Measurements from ENCODE around the gene NOX3.
"Not testable (repeated sequence)": the region's sequence is repeated elsewhere in the genome, so short reads cannot be mapped to it uniquely, and the experiment has no call there.

The NOX3 gene

GRCh38 chr6:155466539-155466938 is 10.9 kb upstream of the NOX3 start:
- no peak for DNase-seq

DNA sequence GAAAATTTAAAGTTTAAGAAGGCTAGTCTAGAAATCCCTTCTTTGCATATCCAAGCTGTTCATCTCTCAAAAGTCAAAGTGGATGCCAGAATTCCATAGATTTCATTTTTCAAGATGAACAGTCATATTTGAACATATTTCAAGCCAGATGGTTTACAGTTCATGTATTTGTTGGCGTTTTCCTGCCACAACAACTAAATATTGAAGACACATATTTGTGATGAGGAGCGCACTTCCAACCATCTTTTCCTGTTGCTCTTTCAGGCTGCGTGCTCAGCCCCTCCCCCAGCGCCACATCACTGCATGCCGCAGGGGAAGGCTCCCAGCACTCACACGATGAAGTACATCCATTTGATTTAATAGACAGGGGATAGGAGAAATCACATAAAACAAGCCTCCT is 5.9 kb upstream of the NOX3 start:
- DNase-seq, result no peak

DNA sequence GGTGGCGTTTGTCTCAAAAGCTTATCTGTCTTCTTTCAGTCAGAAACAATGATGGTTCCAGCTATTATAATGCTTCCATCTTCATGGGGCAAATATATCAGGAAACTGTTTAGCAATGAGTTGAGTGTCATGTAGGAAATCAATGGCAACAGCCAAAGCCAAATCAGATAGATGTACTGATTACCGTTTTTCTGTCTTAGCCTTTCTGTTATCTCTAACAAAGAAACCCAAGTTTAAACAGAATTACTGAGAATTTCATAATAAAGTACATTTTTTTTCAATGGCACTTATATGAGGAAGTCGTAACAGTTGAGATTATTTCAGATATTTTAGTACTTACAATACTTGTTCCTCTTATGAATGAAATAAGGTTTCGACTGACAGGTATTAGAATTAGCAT is 1.2 kb downstream of the NOX3 start:
- no peak for DNase-seq

- DNase-seq, result no peak
Observed at GRCh38 chr6:155454008-155454407, 1.6 kb downstream of the NOX3 start.

DNA sequence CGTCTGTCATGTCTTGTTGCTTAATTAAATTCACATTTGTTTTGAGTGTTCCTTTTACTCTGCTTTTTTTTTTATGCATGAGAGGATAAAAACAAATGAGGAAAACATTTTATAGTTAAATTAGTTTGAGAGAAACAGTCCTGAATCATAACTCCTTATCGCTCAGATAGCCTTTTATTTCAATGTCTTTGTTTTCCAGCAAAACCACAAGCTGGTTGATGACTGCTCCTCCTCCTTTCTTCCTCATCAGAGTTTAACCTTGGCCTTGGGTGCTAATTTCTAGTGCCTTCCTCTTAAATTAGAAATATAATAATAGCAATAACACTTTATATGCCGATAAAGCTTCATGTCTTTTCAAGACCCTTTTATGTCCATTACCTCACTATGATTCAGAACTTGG is 3.1 kb downstream of the NOX3 start:
- no peak for DNase-seq

GRCh38 chr6:155451530-155451929 is 4.1 kb downstream of the NOX3 start:
- not testable (repeated sequence) for DNase-seq

DNA sequence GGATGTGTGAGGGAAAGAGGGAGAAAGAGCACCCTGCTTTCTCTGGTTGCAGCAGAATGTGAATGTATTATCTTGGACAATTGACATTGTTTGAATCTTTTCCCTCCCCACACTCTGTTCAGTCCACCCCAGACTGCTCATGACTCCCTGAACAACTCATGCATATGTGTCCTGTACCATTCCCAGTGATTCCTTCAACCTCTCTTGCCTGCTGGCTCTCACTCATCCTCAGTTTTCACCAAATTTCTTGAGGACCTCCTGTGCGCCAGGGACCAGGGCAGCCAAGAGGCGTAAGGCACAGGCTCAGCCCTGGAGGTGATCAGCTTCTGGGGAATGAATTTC is 5.4 kb downstream of the NOX3 start:
- no peak for DNase-seq

- no peak for DNase-seq
Observed at GRCh38 chr6:155449450-155450239, 6.0 kb downstream of the NOX3 start.

DNA sequence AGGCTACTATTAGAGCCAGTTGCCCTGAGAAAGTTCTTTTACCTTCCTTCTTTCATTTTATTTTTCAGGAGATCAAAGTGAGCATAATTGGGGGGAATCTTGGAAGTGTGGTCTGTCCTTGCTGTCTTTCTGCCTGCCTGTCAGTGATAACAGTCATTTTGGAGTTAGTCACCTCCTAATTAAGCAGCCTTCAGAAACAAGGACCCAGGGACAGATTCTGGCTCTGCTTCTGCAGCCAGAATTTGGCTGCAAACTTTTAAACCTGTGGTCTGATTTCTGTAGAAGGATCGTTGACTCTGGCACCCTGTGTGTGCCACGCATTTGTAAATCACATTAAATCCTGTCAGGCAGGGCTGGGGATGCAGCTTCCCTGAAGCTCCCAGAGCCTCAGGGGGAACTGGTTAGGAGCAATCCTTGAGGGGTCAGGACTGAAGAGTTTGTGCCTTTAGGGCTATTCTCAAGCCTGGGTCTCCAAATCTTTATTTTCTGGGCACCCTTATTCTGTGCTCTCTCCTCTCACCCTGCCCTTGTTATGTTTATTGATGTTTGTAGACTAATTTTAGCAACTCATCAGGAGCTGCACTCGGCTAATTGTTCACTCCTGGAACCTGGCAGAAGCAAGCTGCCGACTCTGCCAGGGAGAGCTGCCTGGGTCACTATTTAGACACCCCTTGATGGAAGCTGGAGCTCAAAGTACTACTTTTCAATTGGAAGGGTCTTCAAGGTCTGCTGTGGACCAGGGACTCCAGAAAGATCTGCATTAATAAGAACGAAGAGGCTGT is 6.8 kb downstream of the NOX3 start:
- DNase-seq, result no peak

DNA sequence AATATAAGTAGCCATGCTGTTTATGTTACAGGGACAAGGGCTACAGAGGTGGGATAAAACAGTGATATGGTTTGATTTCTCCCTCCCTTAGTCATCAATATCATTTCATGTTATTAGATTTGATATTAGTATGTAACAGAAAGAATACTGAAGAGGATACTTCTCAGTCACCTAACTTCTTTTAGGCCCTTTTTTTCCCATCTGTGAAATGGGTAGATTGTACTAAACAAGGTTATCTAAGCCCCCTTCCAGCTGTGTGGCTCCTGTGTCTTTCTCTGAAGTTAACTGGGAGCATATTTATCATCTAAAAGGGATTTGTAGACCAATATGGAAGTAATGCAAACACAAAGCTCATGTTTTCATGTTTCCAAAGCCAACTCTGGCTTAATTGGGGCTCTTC is 7.7 kb downstream of the NOX3 start:
- no peak for DNase-seq

DNA sequence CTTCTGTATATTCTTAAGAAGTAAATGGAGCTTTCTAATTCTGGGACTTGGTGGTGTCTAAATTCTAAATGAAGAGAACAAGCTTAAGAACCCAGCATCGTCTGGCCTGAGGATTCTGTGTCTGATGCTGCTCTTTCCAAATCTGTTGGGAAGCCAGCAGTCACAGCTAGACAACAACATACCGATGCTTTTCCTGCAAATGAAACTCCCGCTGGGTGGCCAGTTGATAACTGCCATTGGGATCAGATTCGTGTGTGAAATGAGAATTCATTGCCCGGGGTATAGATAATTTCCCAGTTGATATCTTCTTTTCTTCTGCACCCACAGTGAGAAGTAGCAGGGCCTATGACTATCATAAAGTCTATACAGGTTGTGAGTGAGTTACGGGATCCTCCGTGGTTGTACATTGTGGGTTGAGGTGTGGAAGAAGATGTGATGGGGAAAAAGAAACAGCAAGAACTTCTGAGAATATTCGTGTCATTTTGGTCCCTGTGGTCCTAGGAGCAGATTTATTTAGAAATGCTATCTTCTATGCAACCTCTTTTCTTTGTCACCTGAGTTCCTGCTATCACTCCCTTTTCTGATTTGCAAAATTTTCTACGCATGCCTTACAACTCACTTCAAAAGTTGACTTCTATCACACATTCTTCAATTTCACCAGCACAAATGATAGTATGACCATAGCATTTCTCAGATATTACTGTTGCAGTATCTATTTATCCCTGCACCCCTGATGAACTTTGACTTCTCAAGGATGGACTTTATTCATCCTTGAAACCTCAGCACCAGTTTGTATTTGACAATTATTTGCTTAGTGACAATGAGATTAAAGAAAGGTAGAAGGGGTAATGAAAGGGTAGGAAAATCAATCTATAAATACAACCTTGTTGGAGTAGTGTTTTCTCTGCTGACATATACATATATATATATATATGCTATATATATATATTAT is 10.4 kb downstream of the NOX3 start:
- no peak for DNase-seq

DNA sequence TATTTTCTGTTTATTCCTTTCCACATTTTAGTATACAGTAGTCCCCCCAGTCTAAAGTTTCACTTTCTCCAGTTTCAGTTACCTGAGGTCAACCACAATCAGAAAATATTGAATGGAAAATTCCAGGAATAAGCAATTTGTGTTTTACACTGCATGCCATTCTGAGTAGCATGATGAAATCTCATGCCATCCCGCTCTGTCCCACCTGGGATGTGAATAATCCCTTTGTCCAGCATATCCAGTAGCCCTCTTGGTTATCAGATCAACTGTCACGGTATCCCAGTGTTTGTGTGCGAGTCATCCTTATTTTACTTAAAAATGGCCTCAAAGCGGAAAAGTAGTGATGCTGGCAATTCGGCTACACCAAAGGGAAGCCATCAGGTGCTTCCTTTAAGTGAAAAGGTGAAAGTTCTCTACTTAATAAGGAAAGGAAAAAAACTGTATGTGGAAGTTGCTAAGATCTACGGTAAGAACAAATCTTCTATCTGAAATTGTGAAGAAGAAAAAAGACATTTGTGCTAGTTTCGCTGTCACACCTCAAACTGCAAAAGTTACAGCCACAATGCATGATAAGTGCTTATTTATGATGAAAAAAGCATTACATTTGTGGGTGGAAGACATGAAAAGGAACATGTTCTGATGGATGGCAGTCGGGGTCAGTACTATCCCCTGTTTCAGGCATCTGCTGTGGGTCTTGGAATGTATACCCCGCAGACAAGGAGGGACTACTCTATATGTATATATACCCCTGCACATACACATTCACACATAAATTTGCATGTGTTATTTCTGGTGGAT is 11.3 kb downstream of the NOX3 start:
- DNase-seq, result no peak

- DNase-seq, result no peak
Observed at GRCh38 chr6:155443168-155443567, 12.5 kb downstream of the NOX3 start.

- no peak for DNase-seq
Observed at GRCh38 chr6:155442562-155442961, 13.1 kb downstream of the NOX3 start.

DNA sequence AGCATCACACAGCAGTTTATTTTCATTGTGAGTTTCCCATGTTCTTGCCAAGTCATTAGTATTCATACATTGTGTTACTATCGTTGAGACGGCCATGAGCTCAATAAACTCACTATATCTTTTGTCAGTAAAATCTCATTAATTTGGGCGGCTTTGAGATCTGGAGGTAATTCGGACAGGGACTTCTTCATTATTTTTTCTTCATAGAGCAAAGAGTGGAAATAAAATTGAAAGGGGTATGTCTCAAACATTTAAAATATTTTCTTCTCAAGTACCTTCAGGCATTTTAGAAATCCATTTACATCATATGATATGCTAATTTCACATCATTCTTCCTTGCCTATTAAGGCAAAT is 14.6 kb downstream of the NOX3 start:
- DNase-seq, result no peak

DNA sequence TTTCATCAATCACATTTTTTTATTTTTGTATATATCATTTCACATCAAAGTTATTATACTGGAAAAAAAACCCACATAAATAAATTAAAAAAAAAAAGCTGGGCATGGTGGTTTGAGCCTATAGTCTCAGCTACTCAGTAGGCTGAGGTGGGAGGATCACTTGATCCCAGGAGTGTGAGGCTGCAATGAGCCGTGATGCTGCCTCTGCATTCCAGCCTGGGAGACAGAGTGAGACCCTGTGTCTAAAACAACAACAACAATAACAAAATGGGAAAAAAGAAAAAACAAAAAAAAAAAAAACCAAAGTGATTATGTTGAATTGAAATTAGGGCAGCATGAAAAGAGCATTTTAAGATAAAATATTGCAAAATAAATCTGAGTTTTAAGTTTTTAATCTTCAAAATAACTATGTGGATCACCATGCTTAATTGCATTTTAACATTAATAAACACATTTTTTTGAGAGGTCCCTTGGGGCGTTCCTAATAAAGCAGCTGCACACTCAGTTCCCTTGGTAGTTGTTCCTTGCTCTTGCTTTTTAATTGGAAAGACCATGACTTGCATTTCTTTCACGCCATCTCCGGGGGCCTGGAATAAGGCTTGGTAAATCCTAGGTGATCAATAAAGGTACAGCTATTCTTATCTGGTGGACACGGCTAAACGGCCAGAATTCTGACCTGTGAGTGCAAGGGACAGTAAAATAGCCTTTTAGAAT is 15.1 kb downstream of the NOX3 start:
- DNase-seq, result no peak

DNA sequence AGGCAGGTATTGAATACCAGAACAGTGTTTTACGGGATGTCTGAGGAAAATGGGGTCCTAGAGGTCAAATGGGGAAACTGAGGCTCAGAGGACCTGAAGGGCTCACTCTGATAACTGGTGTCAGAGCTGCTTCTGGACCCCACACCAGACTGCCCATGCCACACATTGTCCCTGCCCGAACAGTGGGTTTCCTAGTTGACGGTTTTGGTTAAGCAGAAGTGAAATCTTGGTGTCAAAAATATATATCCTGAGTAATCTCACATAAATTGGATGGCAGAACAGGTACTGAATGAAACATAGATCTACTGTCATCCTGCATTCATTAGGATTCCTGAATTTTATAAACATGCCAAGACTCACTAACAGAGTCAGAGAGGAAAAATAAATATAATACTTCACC is 16.3 kb downstream of the NOX3 start:
- no peak for DNase-seq

- DNase-seq, result no peak
Observed at GRCh38 chr6:155436981-155437749, 18.5 kb downstream of the NOX3 start.

GRCh38 chr6:155434829-155435423 is 20.7 kb downstream of the NOX3 start:
- no peak for DNase-seq

DNA sequence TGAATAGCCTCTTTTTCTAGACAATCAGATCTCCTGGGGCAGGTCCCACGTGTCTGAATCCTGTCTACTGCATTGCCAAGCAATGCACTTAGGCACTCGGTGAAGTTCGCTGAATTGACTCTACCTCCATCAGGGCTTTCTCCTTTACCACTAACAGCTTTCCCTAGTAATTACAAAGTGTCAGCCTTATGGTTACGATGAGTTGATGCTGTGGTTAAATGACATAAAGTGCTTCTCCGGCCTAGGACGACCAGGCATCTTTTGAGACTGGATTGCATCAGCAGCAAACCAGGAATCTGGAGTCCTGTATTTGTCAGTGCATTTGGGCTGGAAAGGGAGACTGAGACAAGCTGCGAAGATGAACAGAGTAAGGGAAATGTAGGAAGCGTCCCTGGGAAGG is 21.5 kb downstream of the NOX3 start:
- DNase-seq, result no peak

GRCh38 chr6:155432293-155432692 is 23.3 kb downstream of the NOX3 start:
- DNase-seq, result no peak

All from left hindlimb (tissue), 1 donor.